GM13976 (cell line): ENCODE data around the gene FANCG.

Source experiments
- DNase-seq: peaks from one replicate; pipeline ENCODE4 v3.0.0; 2012; ENCODE audit warnings: low spot score
- CTCF ChIP-seq: IDR thresholded peaks from 2 replicates; pipeline ENCODE4 v1.5.1; 2012; ENCODE audit warnings: borderline replicate concordance, mild to moderate bottlenecking; ENCODE audit not compliant: insufficient read depth; ENCODE audit errors: extremely low read depth, missing control alignments, control extremely low read depth
- in situ Hi-C: fragments of 300-500 bp; cut with MboI; formaldehyde crosslinking; loops from one replicate; pipeline ENCODE4 v1.12.0; 2022; ENCODE audit warnings: low sequenced_read_pairs, mixed read lengths, inconsistent platforms; ENCODE audit not compliant: unreplicated experiment

FANCG gene

DNA sequence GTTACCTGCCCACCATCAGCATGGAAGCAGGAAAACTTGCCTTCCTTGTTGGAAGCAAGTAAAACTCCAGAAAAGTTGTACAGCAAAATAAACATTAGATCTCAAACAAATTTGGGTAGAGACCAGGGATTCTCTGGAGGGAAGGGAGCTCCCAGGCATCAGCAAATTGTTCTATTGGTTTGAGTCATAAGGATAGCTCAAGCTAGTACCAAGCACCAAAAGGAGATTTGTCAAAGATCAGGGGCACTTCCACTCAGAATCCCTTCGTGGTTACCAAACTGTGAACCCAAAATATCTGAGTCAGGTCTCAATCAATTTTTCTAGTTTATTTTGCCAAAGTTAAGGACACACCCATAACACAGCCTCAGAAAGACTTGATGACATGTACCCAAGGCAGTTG, 52.4 kb downstream of the FANCG start:
- DNase-seq = no peak
- no peak for TF ChIP-seq CTCF
- in situ Hi-C loops = no loop called here

DNA sequence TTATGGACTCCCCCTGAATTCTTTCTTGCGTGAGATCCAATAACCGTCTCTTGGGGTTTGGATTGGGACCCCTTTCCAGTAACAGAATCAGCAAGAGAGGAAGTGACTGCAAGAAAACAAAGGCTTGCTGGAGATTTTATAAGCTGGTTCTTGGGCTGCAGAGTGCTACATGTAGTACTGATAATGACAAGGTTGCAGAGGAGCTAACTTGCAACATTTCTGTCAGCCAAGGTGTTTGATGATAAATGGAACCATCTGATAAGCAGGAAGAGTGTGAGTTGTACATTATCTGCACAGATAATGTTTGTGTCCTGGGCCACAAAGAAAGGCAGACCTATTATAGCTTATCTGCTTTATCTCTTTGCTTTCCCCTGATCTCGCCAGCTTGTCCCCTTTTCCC, 53.1 kb downstream of the FANCG start:
- no peak for TF ChIP-seq CTCF
- no peak for DNase-seq
- in situ Hi-C loops = no loop called here
